GM04504 (cell line): ENCODE measurements around the gene NTRK2.

Experiments
- DNase-seq: peaks from one replicate; pipeline ENCODE4 v3.0.0-alpha.2; 2012; ENCODE audit warnings: low read depth

NTRK2 gene

DNA sequence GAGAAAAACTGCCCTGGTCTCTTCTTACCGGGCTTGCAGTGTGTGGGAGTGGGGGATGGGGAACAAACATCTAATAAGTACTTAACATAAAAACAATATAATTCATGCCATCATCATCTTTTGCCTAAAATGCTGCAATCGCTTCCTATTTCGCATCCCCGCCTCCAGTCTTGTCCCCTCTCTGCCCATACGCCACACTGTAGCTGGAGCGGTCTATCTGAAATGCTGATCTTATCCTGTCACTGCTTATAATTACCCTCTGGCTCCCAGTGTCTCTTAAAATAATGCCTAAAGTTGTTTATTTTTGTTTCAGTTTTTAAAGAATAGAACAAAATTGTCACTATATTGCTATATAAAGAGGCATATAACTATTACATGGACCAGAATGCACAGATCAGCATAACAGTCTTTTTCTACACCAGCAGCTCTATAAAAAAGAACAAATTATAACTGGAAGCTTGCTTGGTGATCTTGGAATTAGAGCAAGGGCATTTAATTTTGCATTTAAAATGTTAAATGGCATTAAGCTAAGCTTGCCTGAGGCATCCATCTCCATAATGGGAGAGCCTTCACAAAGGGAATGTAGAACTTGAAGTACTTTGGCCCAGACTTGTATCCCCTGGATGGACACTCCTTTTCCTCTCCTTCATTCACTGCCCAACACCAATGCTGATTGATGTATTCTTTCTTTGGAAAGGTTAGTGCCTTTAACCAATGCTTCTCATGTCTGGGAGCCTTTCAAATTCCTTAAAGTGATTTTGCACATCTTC is 12.2 kb downstream of the NTRK2 start:
- no peak for DNase-seq

DNA sequence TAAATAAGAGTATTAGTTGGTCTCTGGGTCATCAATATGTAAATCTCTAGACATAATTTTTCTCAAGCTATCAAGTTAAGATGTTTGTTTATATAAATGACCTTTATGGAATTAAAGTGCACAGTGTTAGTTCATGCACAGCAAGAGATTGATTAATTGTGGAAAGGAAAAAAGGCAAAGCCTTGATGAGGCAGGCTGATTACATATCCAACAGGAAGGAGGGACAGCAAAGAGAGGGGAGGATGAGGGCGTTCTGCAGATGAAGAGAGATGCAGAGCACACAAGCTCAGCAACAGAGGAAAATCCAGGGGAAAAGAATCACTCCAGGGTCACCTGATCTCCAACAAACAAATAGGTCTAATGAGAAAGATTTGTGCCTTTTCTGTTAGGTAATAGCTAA is 16.5 kb downstream of the NTRK2 start:
- no peak for DNase-seq

DNA sequence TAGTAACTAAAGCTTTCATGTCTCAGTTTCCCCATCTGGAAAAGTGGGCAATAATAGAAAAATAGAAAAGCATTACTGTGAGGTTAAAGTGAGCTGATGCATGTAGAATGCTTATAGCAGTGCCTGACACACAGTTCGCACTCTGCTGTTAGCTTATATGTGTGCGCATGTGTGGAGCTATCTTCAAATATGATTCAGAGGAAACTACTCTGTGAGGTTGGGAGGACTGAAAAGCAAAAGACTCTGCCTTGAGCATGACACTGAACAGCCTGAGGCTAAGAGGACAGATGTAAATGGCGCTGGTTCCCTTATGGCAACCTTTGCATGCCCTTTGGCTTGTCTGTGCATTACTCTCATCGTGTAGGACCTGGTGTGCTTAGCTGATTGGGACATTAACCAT is 19.4 kb downstream of the NTRK2 start:
- no peak for DNase-seq

DNA sequence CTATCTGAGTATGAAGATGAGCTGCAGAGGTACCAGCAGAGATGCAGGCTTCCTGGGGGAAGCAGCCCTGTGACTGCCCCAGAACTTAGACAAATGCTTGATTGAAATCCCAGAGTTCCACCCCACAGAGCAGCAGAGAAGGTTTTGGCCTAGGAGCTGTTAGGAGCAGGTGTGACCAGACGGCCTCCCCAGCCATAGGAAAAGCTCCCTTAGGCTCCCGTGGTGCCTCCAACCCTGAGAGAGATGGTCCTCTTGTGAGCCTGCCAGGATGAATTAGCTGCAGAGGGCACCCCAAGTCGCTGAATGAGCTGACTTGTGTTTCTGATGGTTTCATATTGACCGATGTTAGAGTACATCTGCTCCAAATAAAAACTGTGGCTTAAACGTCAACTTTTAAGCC is 22.1 kb downstream of the NTRK2 start:
- no peak for DNase-seq

DNA sequence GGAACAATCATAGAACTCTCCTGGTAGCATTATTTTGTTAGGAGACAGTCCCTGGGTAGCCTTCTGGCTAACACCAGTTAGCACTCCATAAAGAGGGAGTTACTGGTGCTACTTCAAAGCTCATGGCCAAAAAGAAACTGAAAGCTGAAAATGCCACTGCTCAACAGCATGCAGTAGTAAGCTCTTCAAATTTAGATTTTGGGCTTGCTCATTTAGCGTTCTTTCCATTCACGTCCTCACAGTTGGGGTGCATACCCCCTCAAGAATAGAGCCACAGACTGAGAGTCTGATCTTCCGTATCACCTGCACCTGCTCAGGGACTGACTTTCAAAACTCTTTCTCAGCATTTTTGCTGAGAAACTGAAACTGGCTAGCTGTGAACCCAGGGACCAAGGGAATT is 24.7 kb downstream of the NTRK2 start:
- DNase-seq, result no peak

DNA sequence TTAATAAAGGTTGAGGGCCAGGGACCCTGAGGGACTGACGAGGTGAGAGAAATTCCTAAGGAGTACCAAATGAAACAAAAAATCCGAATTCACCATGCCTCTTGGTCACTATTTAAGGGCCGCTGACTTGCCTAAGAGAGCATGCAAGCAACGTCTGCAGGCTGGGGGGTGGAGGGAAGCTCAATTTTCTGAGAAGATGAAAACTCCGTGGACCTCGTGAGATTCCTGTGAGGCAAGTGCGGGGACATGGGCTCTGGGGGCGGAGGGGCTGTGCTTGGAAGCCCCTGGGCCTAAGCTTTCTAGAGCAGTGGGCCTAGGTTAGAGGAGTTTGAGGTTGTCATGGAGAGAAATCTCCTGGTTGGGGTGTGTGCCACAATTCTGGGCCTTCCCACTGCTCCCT is 27.5 kb downstream of the NTRK2 start:
- DNase-seq, result no peak

DNA sequence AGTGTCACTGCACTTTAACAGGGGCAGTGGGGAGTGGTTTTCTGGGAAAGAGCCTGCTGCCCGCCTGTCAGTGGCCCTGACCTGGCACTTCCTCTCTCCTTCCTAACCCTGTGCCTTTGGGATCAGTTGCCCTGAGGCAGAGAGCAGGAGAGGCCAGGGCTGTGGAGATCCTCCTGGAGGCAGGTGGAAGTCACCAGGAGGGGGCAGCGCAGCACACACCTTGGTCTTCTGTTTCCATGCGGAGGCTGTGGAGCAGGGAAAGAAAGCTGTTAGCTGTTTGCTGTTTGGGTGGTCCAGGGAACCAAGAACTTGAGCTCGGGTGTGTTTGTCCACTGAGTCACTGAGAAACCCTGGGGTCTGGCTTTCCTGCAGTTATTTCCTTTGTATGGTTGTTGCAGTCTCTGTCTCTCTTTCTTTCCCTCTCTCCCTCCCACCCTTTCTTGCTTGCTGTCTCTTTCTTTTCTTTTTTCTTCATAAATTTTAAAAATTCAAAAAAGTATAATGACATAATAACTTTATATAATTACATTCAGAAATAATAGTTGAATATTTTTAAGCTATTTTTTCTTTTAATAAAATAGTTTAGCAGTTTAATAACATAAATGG is 28.1 kb downstream of the NTRK2 start:
- peak; percentile 12 for DNase-seq

DNA sequence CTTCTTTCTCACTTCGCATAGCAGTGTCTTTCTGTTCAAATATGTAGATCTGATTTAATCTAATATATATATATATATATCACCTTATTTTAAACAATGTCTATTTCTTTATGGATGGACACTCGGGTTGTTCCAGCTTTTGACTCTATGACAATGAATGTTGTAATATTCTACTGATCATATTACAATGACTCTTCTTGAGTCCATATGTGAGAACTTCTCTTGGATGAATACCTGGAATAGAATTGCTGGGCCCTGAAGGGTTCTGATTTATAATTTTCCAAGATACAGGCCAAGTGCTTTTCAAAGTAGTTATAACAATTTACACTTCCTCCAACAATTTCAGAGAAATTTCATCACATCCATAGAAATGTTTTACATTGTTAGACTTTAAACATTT is 28.8 kb downstream of the NTRK2 start:
- DNase-seq, result no peak

DNA sequence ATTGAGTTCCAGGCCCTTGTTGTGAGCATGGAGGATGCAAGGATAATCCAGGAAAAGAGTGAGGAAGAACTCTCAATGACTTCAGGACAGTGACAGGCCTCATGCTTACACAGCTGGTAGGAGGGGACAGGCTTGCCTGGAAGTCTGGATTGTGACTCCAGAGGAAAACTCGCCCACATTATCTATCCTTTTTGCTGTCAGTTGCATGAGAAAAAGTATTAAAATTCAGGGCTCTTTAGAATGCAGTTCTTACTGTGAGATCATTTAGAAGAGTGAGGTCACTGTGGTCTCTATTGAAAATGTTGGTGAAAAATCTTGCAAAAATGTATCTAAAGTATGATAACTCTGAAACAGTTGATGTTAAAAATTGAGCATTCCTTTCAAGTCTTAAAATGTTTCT is 30.5 kb downstream of the NTRK2 start:
- DNase-seq, result no peak

DNA sequence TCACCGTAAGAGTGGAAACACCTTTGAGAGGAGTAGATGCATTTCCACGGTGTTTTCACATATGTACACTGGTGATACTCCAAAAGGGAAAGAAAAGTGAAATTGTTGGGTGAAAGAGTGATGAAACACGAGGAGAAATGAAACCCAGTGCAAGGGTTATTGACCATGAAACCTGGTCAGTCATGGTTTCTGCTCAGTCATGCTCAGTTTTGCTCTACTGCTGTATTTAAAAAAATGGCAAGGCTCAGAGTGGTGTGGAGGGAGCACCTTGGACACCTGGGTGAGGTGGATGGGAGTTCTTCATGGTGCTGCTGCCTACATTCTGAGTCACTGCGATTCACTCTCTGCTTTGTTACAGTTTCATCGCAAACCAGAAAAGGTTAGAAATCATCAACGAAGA is 32.3 kb downstream of the NTRK2 start:
- DNase-seq, result no peak

DNA sequence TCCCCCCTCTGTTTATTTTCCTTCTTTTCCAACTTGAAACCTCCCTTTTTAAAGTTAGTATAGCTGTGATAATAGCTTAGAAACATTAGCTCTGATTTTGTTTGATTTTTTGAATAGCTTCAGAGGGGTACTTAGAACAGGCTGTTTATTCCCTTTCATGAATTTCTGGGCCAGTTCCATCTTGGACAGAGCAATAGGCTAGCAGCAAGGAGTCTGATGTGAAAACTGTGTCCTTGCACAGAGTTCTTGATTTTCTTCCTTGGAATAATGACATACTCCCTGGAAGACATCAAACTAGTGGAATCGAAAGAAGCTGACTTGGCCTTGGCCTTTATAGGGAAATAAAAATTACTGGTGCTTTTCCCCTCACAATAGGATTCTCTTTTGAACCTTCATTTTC is 32.9 kb downstream of the NTRK2 start:
- DNase-seq, result no peak

DNA sequence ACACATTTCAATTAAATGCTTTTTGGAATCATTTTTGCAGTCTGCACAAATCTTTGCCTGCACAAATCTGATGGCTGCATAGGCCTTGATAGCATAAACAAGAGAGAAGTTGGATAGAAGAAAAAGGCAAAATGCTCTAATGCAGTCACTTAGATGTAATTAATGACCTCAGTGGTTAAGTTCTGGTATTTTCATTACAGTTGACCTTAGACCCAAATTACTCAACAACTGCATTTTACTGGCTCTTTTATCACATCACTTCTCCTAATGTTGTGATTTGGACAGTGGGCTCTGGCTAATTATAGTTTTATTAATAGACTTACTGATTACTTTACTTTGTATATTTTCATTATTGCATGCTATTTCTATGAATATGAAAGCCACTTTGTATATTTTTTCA is 34.3 kb downstream of the NTRK2 start:
- DNase-seq, result no peak

DNA sequence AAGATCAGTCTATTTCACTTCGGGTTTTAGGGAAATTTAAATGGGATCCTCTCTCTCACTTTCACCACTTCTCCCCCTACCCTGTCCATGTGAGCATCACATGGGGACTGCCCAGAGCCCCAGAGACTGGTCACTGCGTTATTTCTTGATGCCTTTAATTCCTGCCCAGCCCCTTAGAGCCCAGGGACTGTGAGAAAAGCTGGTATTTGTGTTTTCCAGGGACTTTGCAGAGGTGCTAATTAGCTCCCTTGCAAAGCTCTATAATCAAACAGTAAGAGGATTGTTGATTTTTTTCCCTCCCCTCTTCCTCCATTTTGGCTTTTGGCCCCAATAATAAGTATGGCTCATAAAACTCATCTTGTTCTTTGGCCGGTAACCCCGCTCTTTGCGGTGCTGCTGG is 35.6 kb downstream of the NTRK2 start:
- DNase-seq, result no peak

DNA sequence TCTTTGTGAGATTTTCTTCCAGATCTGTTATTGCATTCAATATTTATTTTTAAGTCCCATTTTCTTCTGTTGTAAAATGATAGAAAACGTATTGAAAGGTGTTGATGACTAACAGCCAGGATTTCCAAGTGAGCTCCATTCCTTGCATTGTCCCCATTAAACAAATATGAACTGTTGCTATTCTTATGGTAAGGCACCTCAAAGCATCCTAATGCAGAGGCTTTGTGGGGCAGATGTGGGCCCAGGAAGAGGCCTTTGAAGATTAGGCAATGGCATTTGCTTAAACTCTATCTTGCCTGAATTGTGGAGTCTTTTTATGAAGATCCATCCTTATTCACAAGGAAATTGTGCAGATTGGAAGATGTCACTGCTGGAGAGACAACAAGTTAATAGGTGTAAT is 38.9 kb downstream of the NTRK2 start:
- no peak for DNase-seq

DNA sequence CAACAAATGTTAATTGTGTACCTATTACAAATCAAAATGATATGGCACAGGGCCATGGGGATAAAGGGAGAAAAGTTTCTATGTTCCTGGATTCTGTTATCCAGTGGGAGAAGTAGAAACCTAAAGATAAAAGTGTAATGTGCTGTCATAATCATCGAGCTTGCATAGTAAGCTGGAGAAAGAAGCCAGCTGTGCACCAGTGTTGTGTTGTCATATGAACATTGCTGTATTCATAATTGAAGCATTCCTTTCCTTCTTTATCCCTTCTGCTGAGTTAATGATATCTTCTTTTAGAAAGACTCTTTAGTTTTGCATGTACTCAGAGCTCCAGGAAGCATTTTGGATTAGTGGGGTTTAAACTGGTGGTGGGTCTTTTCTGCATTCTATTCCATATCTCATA is 39.5 kb downstream of the NTRK2 start:
- DNase-seq, result no peak

DNA sequence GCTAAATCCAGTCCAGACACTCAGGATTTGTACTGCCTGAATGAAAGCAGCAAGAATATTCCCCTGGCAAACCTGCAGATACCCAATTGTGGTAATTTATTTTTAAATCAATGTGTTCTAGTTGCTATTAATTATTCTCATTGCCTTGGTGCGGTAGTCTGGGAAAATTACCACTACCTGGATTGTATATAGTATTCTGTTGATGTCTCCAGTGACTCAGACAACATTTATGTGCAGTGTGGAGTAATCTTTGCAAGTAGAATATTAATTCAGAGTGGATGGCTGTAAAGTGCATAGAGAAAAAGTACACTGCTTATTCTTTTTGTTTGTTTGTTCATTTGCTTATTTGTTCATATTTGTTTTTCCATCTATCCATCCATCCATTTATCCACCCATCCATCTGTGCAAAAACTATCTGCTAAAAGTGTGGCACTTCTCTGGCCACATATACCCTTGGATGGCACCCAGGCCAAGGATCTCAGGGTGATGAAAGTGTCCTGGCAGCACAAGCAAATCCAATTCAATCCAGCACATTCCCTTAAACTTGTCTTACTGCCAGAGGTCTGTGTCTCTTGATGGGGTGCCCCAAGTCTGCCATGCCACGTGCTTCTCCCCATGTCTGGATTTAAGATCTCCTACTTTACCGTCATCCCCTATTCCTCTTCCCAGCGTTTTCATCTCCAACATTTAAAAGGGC is 41.3 kb downstream of the NTRK2 start:
- no peak for DNase-seq

DNA sequence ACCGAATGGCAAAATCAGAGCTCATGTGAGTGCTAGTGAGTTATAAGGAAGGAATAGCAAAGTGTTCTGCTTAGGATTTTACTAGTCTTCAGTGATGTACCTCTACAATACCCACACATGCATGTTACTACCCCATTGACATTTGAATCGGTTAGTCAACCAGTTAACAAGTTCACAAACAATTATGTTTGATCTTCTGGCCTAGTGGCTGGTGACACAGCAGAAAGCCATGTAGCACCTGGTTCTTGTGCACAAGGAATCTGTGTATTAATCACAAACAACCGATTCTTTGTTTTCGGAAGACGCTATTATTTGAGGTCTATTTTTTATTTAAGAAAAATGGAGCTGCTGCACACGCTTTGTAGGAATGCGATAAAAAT is 41.9 kb downstream of the NTRK2 start:
- no peak for DNase-seq

DNA sequence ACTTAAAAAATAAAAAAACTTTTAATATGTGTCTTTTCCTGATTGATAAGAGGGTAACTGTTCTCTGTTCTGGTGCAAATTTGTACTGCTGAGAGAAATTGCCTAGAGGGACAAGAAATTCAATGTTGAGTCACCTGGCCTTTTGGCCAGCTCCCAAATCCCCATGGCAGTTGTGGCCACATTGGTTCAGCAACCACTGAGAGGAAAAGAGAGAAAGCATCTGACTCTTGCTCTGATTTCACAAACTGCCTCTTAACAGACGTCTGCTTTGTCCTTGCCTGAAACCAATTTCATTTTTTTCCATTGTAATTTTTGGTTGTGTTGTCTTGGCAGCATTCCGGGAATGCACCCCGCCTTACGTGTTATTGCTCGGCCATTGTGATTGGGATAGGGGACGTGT is 42.4 kb downstream of the NTRK2 start:
- DNase-seq, result no peak

DNA sequence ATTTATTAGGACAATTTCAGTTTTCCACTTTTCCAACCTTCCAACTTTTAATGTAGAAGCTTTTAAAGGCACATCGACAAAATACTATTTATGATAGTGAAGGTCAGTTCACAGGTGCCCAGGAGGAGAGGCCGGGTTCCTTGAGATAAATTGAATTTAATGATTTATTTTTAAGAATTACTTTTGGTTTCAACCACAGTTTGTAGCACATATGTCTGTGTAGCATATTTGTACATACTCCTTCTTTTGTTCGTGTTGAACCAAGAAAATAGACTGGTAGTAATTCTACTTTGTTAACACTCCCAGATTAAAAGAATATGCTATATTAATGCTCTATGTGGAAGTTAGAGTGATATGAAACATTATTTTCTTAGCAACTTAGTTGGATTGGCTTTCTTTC is 46.7 kb downstream of the NTRK2 start:
- DNase-seq, result no peak

DNA sequence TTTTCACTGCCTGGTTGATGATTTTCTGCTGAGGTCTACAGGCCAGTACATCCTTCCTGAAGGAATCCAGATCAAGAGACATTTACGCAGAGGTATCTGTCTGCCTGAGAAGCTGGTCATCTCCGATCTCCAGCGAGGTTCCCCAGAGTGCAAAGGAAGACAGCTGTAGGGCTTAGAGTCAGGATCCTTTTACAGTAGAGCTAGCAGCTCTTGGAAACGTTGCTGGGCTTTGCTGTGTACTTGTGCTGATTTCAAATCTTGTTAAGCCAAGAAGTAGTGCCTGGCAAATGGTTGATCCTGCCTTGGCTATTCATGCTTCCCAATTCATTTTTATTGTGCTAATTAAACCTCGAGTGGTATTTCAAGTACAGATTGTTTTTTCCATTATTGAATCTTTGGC is 48.9 kb downstream of the NTRK2 start:
- DNase-seq, result no peak

DNA sequence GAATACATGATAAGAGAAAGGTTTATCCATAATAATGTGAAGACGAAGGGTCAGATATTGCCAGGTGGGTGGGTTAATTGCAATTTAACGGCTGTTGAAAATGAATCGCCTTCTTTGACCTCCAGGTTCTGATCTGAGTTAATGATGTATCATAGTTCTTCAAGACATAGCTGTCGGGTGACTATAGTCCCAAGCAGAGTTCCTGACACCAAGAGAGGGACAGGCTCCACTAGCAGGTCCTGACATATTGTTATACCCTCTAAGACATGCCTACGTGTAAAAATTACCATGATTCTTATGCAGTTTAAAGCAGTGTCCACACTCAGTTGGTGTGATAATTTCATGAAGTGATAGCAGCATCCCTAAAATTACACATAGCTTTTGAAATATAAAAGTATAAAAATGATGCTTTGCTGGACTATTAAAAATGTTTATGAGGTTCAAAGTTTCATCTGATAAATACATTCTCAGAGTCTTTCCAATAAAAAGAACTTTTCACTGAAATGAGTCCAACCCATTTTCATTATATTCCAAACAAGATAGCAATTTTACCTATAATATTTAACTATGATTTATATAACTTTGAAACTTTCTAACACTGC is 53.0 kb downstream of the NTRK2 start:
- no peak for DNase-seq

DNA sequence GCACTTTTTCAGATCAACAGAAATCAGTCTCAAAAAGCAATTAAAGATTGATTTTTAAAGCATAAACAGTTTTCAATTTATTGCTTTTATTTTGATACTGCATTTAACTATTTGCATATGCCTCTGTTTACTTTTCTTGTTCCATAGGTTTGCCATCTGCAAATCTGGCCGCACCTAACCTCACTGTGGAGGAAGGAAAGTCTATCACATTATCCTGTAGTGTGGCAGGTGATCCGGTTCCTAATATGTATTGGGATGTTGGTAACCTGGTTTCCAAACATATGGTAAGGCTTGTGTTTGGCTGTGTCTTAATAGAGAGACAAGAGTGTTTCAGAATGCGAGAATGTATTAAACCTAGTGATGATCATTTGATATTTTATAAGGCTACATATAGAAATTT is 53.9 kb downstream of the NTRK2 start:
- DNase-seq, result no peak

DNA sequence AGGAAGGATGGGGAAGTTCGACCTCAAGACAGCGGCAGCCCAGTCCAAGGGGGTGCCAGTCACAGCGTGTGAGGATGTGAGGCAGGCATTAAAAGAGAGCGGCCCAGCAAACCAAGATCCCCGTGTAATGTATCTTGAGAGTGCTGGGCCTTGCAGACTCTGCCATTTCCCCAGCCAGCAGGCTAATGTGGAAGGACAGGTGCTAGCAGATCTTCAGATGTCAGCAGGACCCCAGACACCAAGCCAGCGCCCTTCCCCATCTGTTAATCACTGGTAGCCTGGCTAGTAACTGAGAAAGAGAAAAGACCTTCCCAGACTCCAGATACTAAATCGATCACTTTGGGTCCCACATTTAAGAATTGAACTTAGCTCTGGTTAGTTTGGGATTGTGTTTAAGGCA is 62.2 kb downstream of the NTRK2 start:
- no peak for DNase-seq
